ENCODE results near the gene TPD52L1.
A peak's percentile ranks its signal among the peaks of the same experiment; 100 is the strongest.

The TPD52L1 gene

GRCh38 chr6:125136378-125136777 is 17.2 kb upstream of the TPD52L1 start:
- H3K4me3 ChIP-seq (ENCODE audit: control insufficient read depth, low read depth, low read length), result no peak overlapping the region
- TF ChIP-seq CTCF (conservative IDR thresholded peaks at IDR 0.05; ENCODE audit: control insufficient read depth, insufficient read depth, low read depth, low read length), result no peak
- DNase-seq (ENCODE audit: low read depth), result no peak

- no peak for DNase-seq (ENCODE audit: low read depth)
- H3K4me3 ChIP-seq (ENCODE audit: control insufficient read depth, low read depth, low read length), result no peak overlapping the region
- no peak for TF ChIP-seq CTCF (conservative IDR thresholded peaks at IDR 0.05; ENCODE audit: control insufficient read depth, insufficient read depth, low read depth, low read length)
Observed at GRCh38 chr6:125138083-125138482, 15.5 kb upstream of the TPD52L1 start.

- TF ChIP-seq CTCF (conservative IDR thresholded peaks at IDR 0.05; ENCODE audit: control insufficient read depth, insufficient read depth, low read depth, low read length), result no peak
- H3K4me3 ChIP-seq (ENCODE audit: control insufficient read depth, low read depth, low read length), result no peak overlapping the region
- peak; percentile 26 for DNase-seq (ENCODE audit: low read depth)
Observed at GRCh38 chr6:125140808-125141207, 12.8 kb upstream of the TPD52L1 start.

GRCh38 chr6:125142618-125143017 is 11.0 kb upstream of the TPD52L1 start:
- TF ChIP-seq CTCF (conservative IDR thresholded peaks at IDR 0.05; ENCODE audit: control insufficient read depth, insufficient read depth, low read depth, low read length), result no peak
- H3K4me3 ChIP-seq (ENCODE audit: control insufficient read depth, low read depth, low read length), result no peak overlapping the region
- DNase-seq (ENCODE audit: low read depth), result peak; percentile 70

GRCh38 chr6:125144822-125145221 is 8.8 kb upstream of the TPD52L1 start:
- no peak for DNase-seq (ENCODE audit: low read depth)
- no peak for TF ChIP-seq CTCF (conservative IDR thresholded peaks at IDR 0.05; ENCODE audit: control insufficient read depth, insufficient read depth, low read depth, low read length)
- no peak overlapping the region for H3K4me3 ChIP-seq (ENCODE audit: control insufficient read depth, low read depth, low read length)

GRCh38 chr6:125149256-125150144 is 4.1 kb upstream of the TPD52L1 start:
- DNase-seq (ENCODE audit: low read depth), result peak; percentile 71
- H3K4me3 ChIP-seq (ENCODE audit: control insufficient read depth, low read depth, low read length), result no peak overlapping the region

More at GRCh38 chr6:125149256-125150144, 4.1 kb upstream of the TPD52L1 start:
- no peak for TF ChIP-seq CTCF (conservative IDR thresholded peaks at IDR 0.05; ENCODE audit: control insufficient read depth, insufficient read depth, low read depth, low read length)

Data from fibroblast of mammary gland (primary cell).